BLaER1 (cell line): ENCODE results near the gene TGM1.
A peak's percentile ranks its signal among the peaks of the same experiment; 100 is the strongest.

Source experiments
- H3K27ac ChIP-seq: shearing (Covaris generic); formaldehyde crosslinking; 2 replicates; pipeline ENCODE4 v1.8.1; 2022
- H3K27me3 ChIP-seq: shearing (Covaris generic); formaldehyde crosslinking; 2 replicates; pipeline ENCODE4 v1.8.1; 2022
- H3K36me3 ChIP-seq: shearing (Covaris generic); formaldehyde crosslinking; 2 replicates; pipeline ENCODE4 v1.8.1; 2022
- H3K4me1 ChIP-seq: shearing (Covaris generic); formaldehyde crosslinking; 2 replicates; pipeline ENCODE4 v1.8.1; 2022
- H3K4me2 ChIP-seq: shearing (Covaris generic); formaldehyde crosslinking; 2 replicates; pipeline ENCODE4 v1.8.1; 2022
- H3K4me3 ChIP-seq: shearing (Covaris generic); formaldehyde crosslinking; 2 replicates; pipeline ENCODE4 v1.8.1; 2022
- H3K9ac ChIP-seq: shearing (Covaris generic); formaldehyde crosslinking; 2 replicates; pipeline ENCODE4 v1.8.1; 2022
- H3K9me3 ChIP-seq: shearing (Covaris generic); formaldehyde crosslinking; 2 replicates; pipeline ENCODE4 v1.8.1; 2022
- H4K20me1 ChIP-seq: shearing (Covaris generic); formaldehyde crosslinking; 2 replicates; pipeline ENCODE4 v1.8.1; 2022
- Cebpa-rat ChIP-seq: shearing (Covaris generic); IDR thresholded peaks from 2 replicates; pipeline ENCODE4 v1.8.1; 2022

Gene TGM1

DNA sequence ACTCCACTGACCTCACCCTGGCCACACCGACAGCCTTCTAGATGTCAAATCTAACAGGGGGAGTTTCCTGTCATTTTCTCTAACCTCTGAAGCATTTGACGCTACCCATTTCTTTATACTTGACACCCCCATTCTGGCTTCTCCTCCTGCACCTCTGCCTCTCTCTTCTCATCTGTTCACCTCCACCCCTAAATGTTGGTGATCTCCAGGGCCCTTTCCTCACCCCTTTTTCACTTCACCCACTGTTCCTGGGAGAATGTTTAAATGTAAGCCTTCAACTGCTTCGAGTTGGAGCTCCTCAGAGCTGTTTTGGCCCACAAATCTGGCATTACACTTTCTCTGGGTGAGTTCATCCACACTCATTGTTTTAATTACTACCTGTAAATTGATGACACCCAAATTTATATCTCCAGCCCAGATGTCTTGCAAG lies 8.9 kb upstream of the TGM1 start:
- Histone ChIP-seq H3K27ac (peak overlapping the region; percentile 96), H3K27me3 (no peaks in the 10 kb centered on the region), H3K9me3 (no peaks in the 10 kb centered on the region), H3K4me3 (peak overlapping the region; percentile 75), H3K4me1 (peaks cover 18% of the 10 kb centered on the region), H3K9ac (peak overlapping the region; percentile 92), H3K36me3 (peaks cover 21% of the 10 kb centered on the region), H4K20me1 (no peaks in the 10 kb centered on the region), H3K4me2 (peak overlapping the region; percentile 89)
- TF ChIP-seq Cebpa-rat: no peak

GRCh38 chr14:24271134-24271833 lies 8.3 kb upstream of the TGM1 start, which contains the start of gene RABGGTA:
RABGGTA (minus strand) TSS chr14:24271597; CDS start chr14:24271115, 482 bp downstream.
- TF ChIP-seq Cebpa-rat: no peak
- H3K27ac ChIP-seq: peak within 1 kb of the TSS; percentile 96
- H3K9ac ChIP-seq: peak within 1 kb of the TSS; percentile 92
- peaks cover 27% of the 10 kb centered on the region for H3K36me3 ChIP-seq
- H3K27me3 ChIP-seq: no peaks in the 10 kb centered on the region
- H3K4me1 ChIP-seq: peaks cover 23% of the 10 kb centered on the region
- no peaks in the 10 kb centered on the region for H4K20me1 ChIP-seq
- peak within 1 kb of the TSS; percentile 75 for H3K4me3 ChIP-seq
- no peaks in the 10 kb centered on the region for H3K9me3 ChIP-seq
- peak within 1 kb of the TSS; percentile 89 for H3K4me2 ChIP-seq

DNA sequence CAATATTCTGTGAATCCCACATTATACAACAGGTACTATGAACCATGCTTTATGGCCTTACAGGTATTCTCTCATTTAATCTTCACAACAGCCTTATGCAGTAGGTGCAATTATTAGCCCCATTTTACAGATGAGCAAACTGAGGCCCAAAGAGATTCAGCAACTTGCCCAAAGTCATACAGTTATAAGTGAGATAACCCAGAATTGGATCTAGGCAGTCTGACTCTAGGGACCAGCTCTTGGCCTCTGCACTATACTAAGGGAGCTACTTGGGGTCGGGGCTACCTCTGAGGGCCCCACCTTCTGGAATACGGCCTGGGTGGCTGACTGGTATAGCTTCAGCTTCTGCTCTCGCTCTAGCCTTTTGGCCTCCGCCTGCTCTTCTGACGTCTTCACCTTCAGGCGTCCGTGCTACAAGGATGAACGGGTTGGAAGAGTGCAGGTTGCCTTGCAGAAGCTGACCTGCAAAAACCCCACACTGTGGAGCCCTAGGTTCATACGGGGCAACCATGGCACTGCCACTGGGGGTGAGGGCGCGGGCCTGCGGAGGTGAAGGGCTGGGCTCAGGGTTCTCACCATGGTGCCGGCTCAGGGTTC lies 7.7 kb upstream of the TGM1 start:
- Histone ChIP-seq H3K27ac (peak overlapping the region; percentile 96), H3K9ac (peak overlapping the region; percentile 92), H3K4me2 (peak overlapping the region; percentile 89), H3K36me3 (peaks cover 34% of the 10 kb centered on the region), H3K27me3 (no peaks in the 10 kb centered on the region), H3K4me3 (peak overlapping the region; percentile 75), H3K4me1 (peaks cover 23% of the 10 kb centered on the region), H3K9me3 (no peaks in the 10 kb centered on the region), H4K20me1 (no peaks in the 10 kb centered on the region)
- TF ChIP-seq Cebpa-rat: no peak

- H3K4me1 ChIP-seq: peaks cover 23% of the 10 kb centered on the region
- peaks cover 40% of the 10 kb centered on the region for H3K36me3 ChIP-seq
- no peaks in the 10 kb centered on the region for H3K27me3 ChIP-seq
- TF ChIP-seq Cebpa-rat: no peak
- no peak overlapping the region for H3K4me2 ChIP-seq
- H3K9me3 ChIP-seq: no peaks in the 10 kb centered on the region
- no peaks in the 10 kb centered on the region for H4K20me1 ChIP-seq
- H3K4me3 ChIP-seq: no peak overlapping the region
- H3K9ac ChIP-seq: no peak overlapping the region
- H3K27ac ChIP-seq: no peak overlapping the region
Measured at GRCh38 chr14:24269910-24270536, 7.0 kb upstream of the TGM1 start.

- Histone ChIP-seq H3K9me3 (no peaks in the 10 kb centered on the region), H3K27me3 (no peaks in the 10 kb centered on the region), H3K9ac (no peak overlapping the region), H3K4me2 (no peak overlapping the region), H3K27ac (no peak overlapping the region), H4K20me1 (no peaks in the 10 kb centered on the region), H3K4me1 (peaks cover 23% of the 10 kb centered on the region), H3K36me3 (peaks cover 43% of the 10 kb centered on the region), H3K4me3 (no peak overlapping the region)
- no peak for TF ChIP-seq Cebpa-rat
Measured at GRCh38 chr14:24269368-24269767, 6.4 kb upstream of the TGM1 start.

- peaks cover 23% of the 10 kb centered on the region for H3K4me1 ChIP-seq
- peaks cover 43% of the 10 kb centered on the region for H3K36me3 ChIP-seq
- no peak for TF ChIP-seq Cebpa-rat
- H3K4me2 ChIP-seq: no peak overlapping the region
- no peaks in the 10 kb centered on the region for H3K27me3 ChIP-seq
- H3K4me3 ChIP-seq: no peak overlapping the region
- H3K9ac ChIP-seq: no peak overlapping the region
- no peak overlapping the region for H3K27ac ChIP-seq
- no peaks in the 10 kb centered on the region for H3K9me3 ChIP-seq
- no peaks in the 10 kb centered on the region for H4K20me1 ChIP-seq
Measured at GRCh38 chr14:24268225-24268624, 5.2 kb upstream of the TGM1 start.

DNA sequence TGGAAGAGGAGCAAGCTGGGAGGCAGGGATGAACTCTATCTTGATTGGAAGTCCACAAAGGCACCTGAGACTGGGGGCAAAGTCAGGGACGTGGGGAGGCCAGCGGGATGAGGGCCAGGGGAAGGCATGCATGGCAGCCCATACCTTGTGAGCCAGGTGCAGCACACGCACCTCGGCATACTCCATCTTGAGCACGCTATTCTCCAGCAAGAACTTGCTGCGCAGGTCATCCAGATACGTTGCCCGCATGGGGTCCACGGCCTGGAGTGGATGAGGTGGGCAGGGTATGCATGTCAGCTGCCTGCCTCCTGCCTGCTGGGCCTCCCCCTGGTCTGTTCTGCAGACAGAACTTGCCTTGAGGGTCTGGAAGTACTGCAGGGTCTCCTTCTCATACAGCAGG lies 4.5 kb upstream of the TGM1 start:
- no peaks in the 10 kb centered on the region for H3K9me3 ChIP-seq
- TF ChIP-seq Cebpa-rat: no peak
- H3K4me2 ChIP-seq: no peak overlapping the region

DNA sequence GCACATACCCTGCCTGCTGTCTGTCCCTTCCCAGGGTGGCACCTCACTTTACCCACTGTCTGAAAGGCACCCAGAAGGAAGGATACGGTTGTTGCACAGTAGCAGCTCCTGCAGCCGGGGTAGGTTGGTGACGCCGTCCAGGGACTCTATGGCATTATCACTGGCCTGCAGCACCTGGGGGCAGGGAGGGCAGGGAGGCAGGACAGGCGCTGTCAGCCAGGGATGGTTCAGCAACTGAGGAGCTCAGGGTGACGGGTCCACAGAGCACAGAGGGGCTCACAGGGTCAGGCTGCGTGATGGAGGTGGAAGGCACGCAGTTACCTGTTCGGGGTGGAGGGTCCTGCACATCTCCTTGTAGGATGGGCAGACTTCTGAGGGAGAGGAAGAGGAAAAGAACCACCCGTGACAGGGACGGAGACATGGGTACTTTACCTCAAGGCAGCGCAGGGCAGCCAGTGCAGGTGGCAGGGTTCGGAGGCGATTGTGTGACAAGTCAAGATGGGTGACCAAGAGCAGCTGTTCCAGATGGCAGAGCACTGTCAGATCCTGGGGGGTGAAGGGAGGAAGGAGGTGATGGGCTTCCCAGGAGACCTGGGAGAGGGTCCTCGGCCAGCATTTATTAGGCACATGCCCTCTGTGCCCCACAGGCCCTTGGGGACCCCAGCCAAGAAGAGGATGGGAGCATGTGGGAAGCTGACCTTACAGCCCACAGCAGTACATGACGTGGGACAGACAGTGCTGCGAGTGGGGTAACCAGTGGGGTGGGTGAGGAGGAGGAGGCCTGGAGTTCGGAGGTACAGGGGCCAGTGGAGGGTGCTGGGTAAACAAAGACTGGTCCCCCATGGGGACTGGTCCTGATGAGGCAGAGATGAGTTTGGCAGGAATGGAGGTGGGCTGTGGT lies 3.6 kb upstream of the TGM1 start:
- H3K9me3 ChIP-seq: no peaks in the 10 kb centered on the region
- H3K36me3 ChIP-seq: peaks cover 43% of the 10 kb centered on the region
- H3K27ac ChIP-seq: no peak overlapping the region
- H3K4me1 ChIP-seq: peaks cover 12% of the 10 kb centered on the region
- no peaks in the 10 kb centered on the region for H3K27me3 ChIP-seq
- no peak for TF ChIP-seq Cebpa-rat
- H3K4me2 ChIP-seq: peak overlapping the region; percentile 38
- no peaks in the 10 kb centered on the region for H4K20me1 ChIP-seq
- H3K9ac ChIP-seq: no peak overlapping the region; the same call in 1 of the 2 replicates
- no peak overlapping the region for H3K4me3 ChIP-seq

More for the DNA sequence above, 4.5 kb upstream of the TGM1 start:
- Histone ChIP-seq H3K4me1 (peaks cover 22% of the 10 kb centered on the region), H3K27me3 (no peaks in the 10 kb centered on the region), H3K27ac (no peak overlapping the region), H3K36me3 (peaks cover 43% of the 10 kb centered on the region), H3K4me3 (no peak overlapping the region), H4K20me1 (no peaks in the 10 kb centered on the region), H3K9ac (no peak overlapping the region)

DNA sequence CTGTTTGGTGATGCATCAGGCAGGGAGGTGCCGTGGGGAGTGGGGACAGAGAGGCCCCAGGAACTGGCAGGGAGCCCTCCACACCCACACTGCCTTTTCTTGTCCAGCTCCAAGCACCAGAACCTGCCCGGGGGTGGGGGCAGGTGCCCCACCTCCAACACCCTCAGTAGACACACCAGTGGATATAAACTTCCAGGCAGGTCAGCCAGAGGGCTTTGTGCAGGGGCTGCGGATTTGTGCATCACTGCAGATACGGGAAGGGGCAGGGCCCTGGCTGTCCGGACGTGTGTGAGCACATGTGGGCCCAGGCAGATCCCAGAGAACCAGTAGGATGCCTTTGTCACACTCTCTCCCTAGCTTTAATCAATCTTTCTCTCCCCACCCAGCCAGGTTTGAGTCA lies 1.3 kb upstream of the TGM1 start:
- no peak overlapping the region for H3K4me3 ChIP-seq
- no peak for TF ChIP-seq Cebpa-rat
- no peaks in the 10 kb centered on the region for H4K20me1 ChIP-seq
- no peaks in the 10 kb centered on the region for H3K27me3 ChIP-seq
- no peaks in the 10 kb centered on the region for H3K9me3 ChIP-seq
- peaks cover 35% of the 10 kb centered on the region for H3K36me3 ChIP-seq
- H3K9ac ChIP-seq: no peak overlapping the region
- no peak overlapping the region for H3K27ac ChIP-seq
- peaks cover 7% of the 10 kb centered on the region; the same call in 1 of the 2 replicates for H3K4me1 ChIP-seq
- H3K4me2 ChIP-seq: no peak overlapping the region
